Immature natural killer cell (primary cell): ENCODE data around the gene CHST12. TPM values are rescaled to one million over a fixed set of nuclear protein-coding genes. Genes with fewer than 3 reads are reported as not detected.

Source experiments
- DNase-seq, 3 donors: peaks; one replicate each; pipeline ENCODE4 v3.0.0; 2022; ENCODE audit warnings: mixed read lengths in 1 of 3
- H3K27ac Mint-ChIP-seq, 6 donors: one replicate each; pipeline ENCODE4 v1.8.0; 2020; ENCODE audit warnings: mixed read lengths in 6 of 6, mild to moderate bottlenecking in 5 of 6, inconsistent platforms in 4 of 6, moderate library complexity in 3 of 6
- H3K27me3 Mint-ChIP-seq, 3 donors: one replicate each; pipeline ENCODE4 v1.8.0; 2020 to 2021; ENCODE audit warnings: low read depth in 3 of 3, mild to moderate bottlenecking in 3 of 3, mixed read lengths in 3 of 3, moderate library complexity in 3 of 3, inconsistent platforms in 1 of 3
- H3K36me3 Mint-ChIP-seq, 3 donors: one replicate each; pipeline ENCODE4 v1.8.0; 2020; ENCODE audit warnings: mixed read lengths in 3 of 3, inconsistent platforms in 2 of 3, mild to moderate bottlenecking in 2 of 3
- H3K4me1 Mint-ChIP-seq, 2 donors: one replicate each; pipeline ENCODE4 v1.8.0; 2020; ENCODE audit warnings: inconsistent platforms in 2 of 2, mild to moderate bottlenecking in 2 of 2, mixed read lengths in 2 of 2, moderate library complexity in 1 of 2
- H3K4me3 Mint-ChIP-seq, 5 donors: one replicate each; pipeline ENCODE4 v1.8.0; 2020; ENCODE audit warnings: mild to moderate bottlenecking in 5 of 5, mixed read lengths in 5 of 5, inconsistent platforms in 3 of 5, moderate library complexity in 3 of 5
- H3K9me3 Mint-ChIP-seq, 6 donors: one replicate each; pipeline ENCODE4 v1.8.0; 2020; ENCODE audit warnings: mild to moderate bottlenecking in 6 of 6, mixed read lengths in 6 of 6, inconsistent platforms in 4 of 6, moderate library complexity in 3 of 6
- polyA plus RNA-seq, 3 donors: library from polyadenylated mRNA; unstranded; fragments of 300-500 nt; fragmentation: Illumina TruSeq; gene quantifications; one replicate each; pipeline ENCODE4 v1.2.3, GENCODE V29; 2021

CHST12 gene
- polyA plus RNA-seq, 3 donors from 2014 or later: 88.9 to 172 (median 93.4) TPM

- Mint-ChIP-seq H3K4me1 (peaks cover 58 to 65% of the 10 kb centered on the region in 2 donors), H3K27ac (peak overlapping the region; percentile 3 to 62 (median 48))
- no peak for DNase-seq
Observed at GRCh38 chr7:2437136-2437535, 33.7 kb downstream of the CHST12 start.

GRCh38 chr7:2437537-2438148, 34.2 kb downstream of the CHST12 start:
- Mint-ChIP-seq H3K36me3 (peaks cover 11 to 46% (median 12%) of the 10 kb centered on the region in 3 donors), H3K27me3 (peaks cover 0 to 13% (median 1%) of the 10 kb centered on the region in 3 donors), H3K4me3 (peak overlapping the region in 1 of 5 donors; percentile 42), H3K9me3 (no peaks in the 10 kb centered on the region), H3K4me1 (peaks cover 62 to 67% of the 10 kb centered on the region in 2 donors), H3K27ac (peak overlapping the region; percentile 3 to 62 (median 48))
- DNase-seq: no peak

More at GRCh38 chr7:2437136-2437535, 33.7 kb downstream of the CHST12 start:
- Mint-ChIP-seq H3K36me3 (peaks cover 11 to 46% (median 12%) of the 10 kb centered on the region in 3 donors), H3K27me3 (peaks cover 0 to 13% (median 1%) of the 10 kb centered on the region in 3 donors), H3K9me3 (no peaks in the 10 kb centered on the region), H3K4me3 (peak overlapping the region in 1 of 5 donors; percentile 42)

DNA sequence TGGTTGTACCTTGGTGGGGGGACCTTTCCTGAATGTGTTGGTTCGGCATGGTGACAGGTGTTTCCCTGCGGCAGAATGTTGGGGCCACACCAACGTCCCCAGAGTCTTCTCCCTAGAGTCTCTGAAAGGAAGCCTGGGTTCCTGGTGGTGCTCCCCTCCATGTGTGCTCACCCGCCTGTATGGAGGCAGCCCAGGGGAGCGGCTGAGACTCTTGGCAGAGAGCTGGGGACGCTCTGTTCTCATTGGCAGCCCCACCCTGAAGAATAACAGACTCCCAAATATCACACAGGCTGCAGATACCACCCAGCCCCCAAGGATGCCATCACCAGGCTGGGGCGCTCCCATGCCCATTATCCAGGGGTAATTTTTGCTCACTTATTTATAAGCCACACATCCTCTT, 34.8 kb downstream of the CHST12 start:
- H3K4me3 Mint-ChIP-seq: no peak overlapping the region
- peaks cover 62 to 67% of the 10 kb centered on the region in 2 donors for H3K4me1 Mint-ChIP-seq
- H3K27ac Mint-ChIP-seq: no peak overlapping the region
- H3K36me3 Mint-ChIP-seq: peaks cover 11 to 45% (median 12%) of the 10 kb centered on the region in 3 donors
- no peaks in the 10 kb centered on the region for H3K9me3 Mint-ChIP-seq
- no peak for DNase-seq
- H3K27me3 Mint-ChIP-seq: peaks cover 0 to 11% (median 1%) of the 10 kb centered on the region in 3 donors

DNA sequence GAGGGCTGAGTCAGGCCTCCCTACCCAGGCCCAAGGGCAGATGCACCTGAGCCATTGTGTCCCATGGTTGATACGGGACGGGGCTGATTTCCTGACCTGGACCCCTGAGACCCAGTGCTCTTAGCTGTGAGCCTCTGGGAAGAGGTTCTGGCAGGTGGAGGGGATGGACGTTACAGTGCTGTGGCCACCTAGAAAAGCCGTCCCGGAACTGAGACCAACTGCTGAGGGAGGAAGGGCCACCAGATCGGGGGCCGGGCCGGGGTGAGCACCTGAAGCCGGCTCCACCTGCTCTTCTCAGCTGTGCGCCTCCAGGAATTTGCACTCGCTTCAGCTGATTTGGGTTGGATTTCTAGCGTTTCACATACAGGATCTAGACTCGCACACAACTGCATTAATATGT, 35.4 kb downstream of the CHST12 start:
- Mint-ChIP-seq H3K27ac (peak overlapping the region in 3 of 6 donors; percentile 9 to 72 (median 68)), H3K27me3 (peaks cover 0 to 9% (median 1%) of the 10 kb centered on the region in 3 donors), H3K36me3 (peaks cover 11 to 39% (median 12%) of the 10 kb centered on the region in 3 donors), H3K4me3 (peak overlapping the region in 1 of 5 donors; percentile 3), H3K4me1 (peaks cover 62 to 67% of the 10 kb centered on the region in 2 donors), H3K9me3 (no peaks in the 10 kb centered on the region)
- DNase-seq: no peak

DNA sequence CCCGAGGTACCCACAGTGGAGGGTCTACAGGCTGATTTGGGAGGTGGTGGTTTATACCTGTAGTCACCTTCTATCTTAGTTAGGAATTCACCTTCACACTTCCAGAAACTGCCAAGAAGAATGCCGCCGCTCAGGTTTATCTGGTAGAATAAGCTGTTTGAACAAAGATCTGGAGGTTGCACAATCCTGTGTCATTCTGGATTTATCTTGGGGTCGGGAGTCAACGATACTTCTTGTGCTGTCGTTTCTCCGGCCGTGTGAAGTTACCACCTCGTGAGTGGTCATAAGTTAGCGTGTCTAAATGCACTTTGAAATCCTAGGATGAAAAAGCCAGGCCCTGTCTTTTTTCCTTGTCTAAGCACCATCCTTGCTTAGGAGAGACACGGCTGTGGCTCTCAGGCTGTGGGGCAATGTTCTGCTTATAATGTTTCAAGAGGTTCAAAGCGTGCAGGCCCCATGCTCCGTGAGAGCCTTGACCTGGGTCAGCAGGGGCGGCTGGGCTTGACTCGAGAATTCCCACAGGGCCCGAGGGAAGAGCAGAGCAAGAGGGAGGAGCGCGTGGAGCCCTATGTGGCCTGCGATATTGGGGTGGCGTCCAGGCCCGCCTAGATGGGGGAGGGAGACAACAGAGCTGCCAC, 37.3 kb downstream of the CHST12 start:
- Mint-ChIP-seq H3K4me3 (peak overlapping the region in 3 of 5 donors; percentile 23 to 52 (median 43)), H3K4me1 (peaks cover 57 to 59% of the 10 kb centered on the region in 2 donors), H3K36me3 (peaks cover 5 to 35% (median 12%) of the 10 kb centered on the region in 3 donors)

GRCh38 chr7:2441430-2442058, 38.1 kb downstream of the CHST12 start:
- H3K4me1 Mint-ChIP-seq: peaks cover 48 to 53% of the 10 kb centered on the region in 2 donors
- H3K27ac Mint-ChIP-seq: peak overlapping the region; percentile 56 to 87 (median 76)
- peaks cover 1 to 8% (median 2%) of the 10 kb centered on the region in 3 donors for H3K27me3 Mint-ChIP-seq
- no peaks in the 10 kb centered on the region for H3K9me3 Mint-ChIP-seq
- peak; percentile 53 to 63 (median 59) for DNase-seq
- H3K4me3 Mint-ChIP-seq: peak overlapping the region; percentile 23 to 78 (median 66)
- peaks cover 4 to 29% (median 12%) of the 10 kb centered on the region in 3 donors for H3K36me3 Mint-ChIP-seq

More for the DNA sequence above, 37.3 kb downstream of the CHST12 start:
- peak overlapping the region in 5 of 6 donors; percentile 67 to 87 (median 78) for H3K27ac Mint-ChIP-seq
- no peaks in the 10 kb centered on the region for H3K9me3 Mint-ChIP-seq
- no peak for DNase-seq
- peaks cover 1 to 8% (median 2%) of the 10 kb centered on the region in 3 donors for H3K27me3 Mint-ChIP-seq

DNA sequence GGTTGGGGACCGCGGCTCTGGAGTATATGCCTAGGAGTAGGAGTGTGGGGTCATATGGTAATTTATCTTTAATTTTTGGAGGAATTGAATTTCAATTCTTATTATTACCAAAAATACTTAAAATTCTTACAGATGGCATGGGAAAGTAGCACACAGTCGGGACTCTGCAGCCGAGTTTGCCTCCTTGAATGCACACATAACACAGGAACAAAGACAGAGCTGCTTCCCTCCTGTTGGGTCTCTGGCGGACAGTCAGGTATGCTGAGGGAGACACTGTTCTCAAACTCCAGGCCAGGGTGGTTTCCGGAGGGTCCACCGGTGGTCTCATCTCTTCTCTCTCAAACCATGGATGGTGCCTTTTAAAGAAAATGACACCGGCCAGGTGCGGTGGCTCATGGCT, 40.1 kb downstream of the CHST12 start:
- Mint-ChIP-seq H3K27me3 (peaks cover 2 to 8% (median 3%) of the 10 kb centered on the region in 3 donors), H3K27ac (no peak overlapping the region)

DNA sequence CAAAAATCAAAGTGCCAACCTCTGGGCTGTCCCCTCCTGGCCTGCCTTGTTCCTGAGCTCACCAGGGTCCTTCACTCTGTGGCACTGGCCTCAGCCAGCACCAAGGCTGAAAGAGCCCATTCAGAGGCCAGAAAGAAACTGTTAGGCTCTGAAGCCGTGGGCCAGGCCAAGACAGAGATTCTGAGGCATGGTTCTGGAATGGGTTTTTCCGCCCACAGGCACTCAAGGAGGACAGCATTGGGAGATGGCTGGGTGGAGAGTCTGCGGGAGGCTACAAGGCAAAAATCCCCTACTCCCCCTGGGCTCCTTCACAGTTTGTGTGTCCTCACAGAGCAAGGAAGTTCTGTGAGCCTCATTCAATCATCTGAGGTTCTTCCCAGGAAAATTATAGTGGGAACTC, 41.1 kb downstream of the CHST12 start:
- Mint-ChIP-seq H3K4me3 (no peak overlapping the region), H3K27me3 (peaks cover 2 to 8% (median 5%) of the 10 kb centered on the region in 3 donors), H3K27ac (peak overlapping the region in 1 of 6 donors; percentile 53), H3K9me3 (no peaks in the 10 kb centered on the region), H3K36me3 (peaks cover 0 to 15% (median 5%) of the 10 kb centered on the region in 3 donors), H3K4me1 (peaks cover 37 to 43% of the 10 kb centered on the region in 2 donors)
- DNase-seq: no peak

More for the DNA sequence above, 40.1 kb downstream of the CHST12 start:
- Mint-ChIP-seq H3K4me3 (no peak overlapping the region), H3K9me3 (no peaks in the 10 kb centered on the region), H3K4me1 (peaks cover 41 to 49% of the 10 kb centered on the region in 2 donors), H3K36me3 (peaks cover 0 to 22% (median 8%) of the 10 kb centered on the region in 3 donors)
- no peak for DNase-seq

DNA sequence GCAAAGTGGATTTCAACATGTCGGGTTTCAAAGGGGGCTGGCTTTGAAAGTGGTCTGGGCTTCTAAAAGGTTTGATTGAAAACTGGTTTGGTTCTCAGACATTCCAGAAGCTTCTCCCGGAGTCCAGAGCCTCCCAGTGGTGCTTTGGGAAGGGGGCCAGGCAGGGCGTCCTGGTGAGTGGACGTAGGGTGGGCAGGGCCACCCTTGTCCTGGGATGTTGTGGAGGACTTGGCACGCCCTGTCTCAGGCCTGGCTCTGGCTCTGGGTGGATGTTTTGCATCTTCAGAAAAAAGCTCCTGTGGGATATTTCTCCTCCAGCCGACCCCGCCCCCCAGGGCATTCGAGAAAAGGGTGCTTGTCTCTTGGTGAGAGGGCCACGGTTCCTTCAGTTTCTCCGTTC, 41.6 kb downstream of the CHST12 start:
- peaks cover 0 to 13% (median 5%) of the 10 kb centered on the region in 3 donors for H3K36me3 Mint-ChIP-seq
- H3K27ac Mint-ChIP-seq: peak overlapping the region in 2 of 6 donors; percentile 49 to 74
- no peaks in the 10 kb centered on the region for H3K9me3 Mint-ChIP-seq
- peaks cover 37 to 43% of the 10 kb centered on the region in 2 donors for H3K4me1 Mint-ChIP-seq
- DNase-seq: no peak
- peaks cover 2 to 11% (median 5%) of the 10 kb centered on the region in 3 donors for H3K27me3 Mint-ChIP-seq
- no peak overlapping the region for H3K4me3 Mint-ChIP-seq

DNA sequence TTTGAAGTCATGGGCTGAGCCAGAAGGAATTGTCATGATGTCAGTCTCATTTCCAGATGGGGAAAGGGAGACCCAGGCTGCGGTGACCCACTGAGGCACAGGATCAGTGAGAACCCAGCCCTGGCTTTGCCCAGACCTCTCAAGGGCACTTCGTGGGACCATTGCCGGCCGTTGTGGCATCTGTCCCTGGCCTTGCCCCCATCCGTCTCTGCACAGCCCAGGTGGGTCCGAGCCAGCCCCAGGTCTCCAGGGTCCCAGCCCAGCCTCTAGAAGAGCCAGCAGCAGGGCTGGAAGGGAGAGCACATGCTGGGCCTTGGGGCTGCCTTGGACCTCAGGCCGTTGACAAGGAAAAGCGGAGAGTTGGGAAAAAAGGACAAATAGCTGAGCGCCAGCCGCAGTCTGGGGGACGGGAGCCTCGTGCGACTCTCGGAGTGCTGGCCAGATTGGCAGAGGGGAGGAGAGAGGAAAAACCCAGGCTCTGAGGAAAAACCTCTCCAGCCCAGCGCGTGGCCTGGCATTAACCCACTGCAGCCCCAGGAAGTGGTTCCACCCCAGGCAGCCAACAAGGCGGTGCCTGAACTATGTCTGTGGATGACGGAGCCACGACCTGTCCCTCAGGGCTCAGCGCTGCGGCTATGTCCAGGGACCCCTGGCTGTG, 42.6 kb downstream of the CHST12 start:
- Mint-ChIP-seq H3K4me3 (no peak overlapping the region), H3K36me3 (peaks cover 0 to 9% (median 5%) of the 10 kb centered on the region in 3 donors), H3K27ac (peak overlapping the region in 1 of 6 donors; percentile 59), H3K9me3 (no peaks in the 10 kb centered on the region), H3K4me1 (peaks cover 28 to 35% of the 10 kb centered on the region in 2 donors), H3K27me3 (peaks cover 2 to 12% (median 4%) of the 10 kb centered on the region in 3 donors)
- DNase-seq: no peak

GRCh38 chr7:2446676-2447075, 43.3 kb downstream of the CHST12 start:
- Mint-ChIP-seq H3K36me3 (peaks cover 0 to 8% (median 4%) of the 10 kb centered on the region in 3 donors), H3K4me3 (no peak overlapping the region), H3K9me3 (no peaks in the 10 kb centered on the region)

DNA sequence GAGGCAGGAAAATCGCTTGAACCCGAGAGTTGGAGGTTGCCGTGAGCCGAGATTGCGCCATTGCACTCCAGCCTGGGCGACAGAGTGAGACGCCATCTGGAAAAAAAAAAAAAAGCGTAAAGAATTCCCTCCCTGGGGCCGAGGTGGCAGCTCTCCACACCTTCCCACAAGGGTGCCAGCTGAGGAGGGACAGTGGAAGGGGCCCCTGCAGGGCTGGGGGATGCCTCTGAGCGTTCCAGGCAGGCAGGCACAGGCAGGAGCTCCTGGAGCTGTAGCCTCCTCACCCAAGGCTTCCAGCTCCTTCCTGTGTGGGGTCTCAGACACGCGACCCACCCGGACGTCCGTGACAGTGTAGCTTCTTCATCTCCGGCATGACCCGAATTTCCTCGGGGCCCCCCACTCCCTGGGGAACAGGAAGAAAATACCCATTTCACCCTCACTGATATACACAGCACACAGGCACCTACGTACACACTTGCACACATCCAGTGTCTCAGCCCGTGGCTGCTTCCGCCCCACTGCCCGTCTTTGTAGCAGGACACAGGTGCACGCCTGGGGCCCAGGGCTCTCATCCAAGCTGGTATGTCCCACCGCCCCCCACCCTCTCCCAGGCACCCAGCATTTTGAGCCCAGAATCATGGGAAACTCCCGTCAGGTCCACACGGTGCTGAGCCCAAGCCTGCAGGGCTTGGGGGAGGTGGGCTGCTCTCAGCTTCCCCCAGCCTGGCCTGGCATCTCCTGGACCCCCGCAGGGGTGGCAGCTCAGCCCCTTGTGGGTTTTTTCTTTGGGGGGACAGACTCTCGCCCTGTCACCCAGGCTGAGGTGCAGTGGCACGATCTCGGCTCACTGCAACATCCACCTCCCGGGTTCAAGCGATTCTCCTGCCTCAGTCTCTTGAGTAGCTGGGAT, 47.0 kb downstream of the CHST12 start:
- H3K4me1 Mint-ChIP-seq: peaks cover 27 to 30% of the 10 kb centered on the region in 2 donors
- DNase-seq: no peak
- peak overlapping the region in 4 of 6 donors; percentile 40 to 82 (median 79) for H3K27ac Mint-ChIP-seq
- peaks cover 2 to 5% (median 4%) of the 10 kb centered on the region in 3 donors for H3K27me3 Mint-ChIP-seq
- no peaks in the 10 kb centered on the region for H3K36me3 Mint-ChIP-seq
- H3K9me3 Mint-ChIP-seq: no peaks in the 10 kb centered on the region
- H3K4me3 Mint-ChIP-seq: peak overlapping the region in 1 of 5 donors; percentile 47

More at GRCh38 chr7:2446676-2447075, 43.3 kb downstream of the CHST12 start:
- Mint-ChIP-seq H3K27me3 (peaks cover 2 to 7% (median 4%) of the 10 kb centered on the region in 3 donors), H3K4me1 (peaks cover 21 to 32% of the 10 kb centered on the region in 2 donors), H3K27ac (no peak overlapping the region)
- no peak for DNase-seq
